ENCODE data around the gene ABCA13.
"Not testable (repeated sequence)": the region's sequence is repeated elsewhere in the genome, so short reads cannot be mapped to it uniquely, and the experiment has no call there.

Gene ABCA13

GRCh38 chr7:48173756-48174382 lies 2.6 kb downstream of the ABCA13 start:
- no peak for DNase-seq

DNA sequence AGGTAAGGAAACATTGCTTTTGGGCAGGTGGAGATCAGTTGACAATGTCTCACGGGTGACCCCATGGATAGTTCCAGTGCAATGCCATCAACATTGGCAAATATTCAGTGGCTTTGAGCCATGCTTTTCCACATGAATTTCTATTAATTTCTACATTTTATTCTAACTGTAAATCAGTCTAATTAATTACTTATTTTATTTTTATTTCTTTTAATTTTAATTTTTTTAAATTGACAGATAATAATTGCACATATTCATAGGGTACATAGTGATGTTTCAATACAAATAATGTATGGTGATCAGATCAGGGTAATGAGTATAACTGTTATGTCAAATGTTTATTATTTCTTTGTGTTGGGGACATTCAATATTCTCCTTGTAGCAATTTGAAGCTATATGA lies 3.8 kb downstream of the ABCA13 start:
- no peak for DNase-seq

GRCh38 chr7:48176356-48176893 lies 5.2 kb downstream of the ABCA13 start:
- no peak for DNase-seq

- DNase-seq: no peak
Observed at GRCh38 chr7:48177271-48177670, 6.0 kb downstream of the ABCA13 start.

GRCh38 chr7:48179496-48180030 lies 8.3 kb downstream of the ABCA13 start:
- DNase-seq: no peak

DNA sequence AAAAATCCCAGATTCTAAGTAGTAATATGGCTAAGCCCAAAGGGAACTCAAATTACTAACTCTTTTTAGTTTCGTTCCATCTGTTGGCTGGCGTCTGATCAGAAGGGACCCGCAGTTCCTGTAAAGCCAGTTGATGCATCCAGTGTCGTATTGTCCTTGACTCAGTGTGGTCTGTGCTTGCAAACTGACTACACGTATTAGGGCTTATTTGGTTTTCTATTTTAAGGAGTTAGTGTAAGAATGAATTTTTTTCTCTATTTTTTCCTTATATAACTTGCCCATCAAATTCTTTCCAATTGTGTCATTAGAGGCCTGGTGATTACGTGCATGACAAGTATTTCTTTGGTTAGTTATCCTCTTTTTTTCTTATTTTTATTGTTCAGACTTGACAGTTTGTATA lies 9.7 kb downstream of the ABCA13 start:
- no peak for DNase-seq

DNA sequence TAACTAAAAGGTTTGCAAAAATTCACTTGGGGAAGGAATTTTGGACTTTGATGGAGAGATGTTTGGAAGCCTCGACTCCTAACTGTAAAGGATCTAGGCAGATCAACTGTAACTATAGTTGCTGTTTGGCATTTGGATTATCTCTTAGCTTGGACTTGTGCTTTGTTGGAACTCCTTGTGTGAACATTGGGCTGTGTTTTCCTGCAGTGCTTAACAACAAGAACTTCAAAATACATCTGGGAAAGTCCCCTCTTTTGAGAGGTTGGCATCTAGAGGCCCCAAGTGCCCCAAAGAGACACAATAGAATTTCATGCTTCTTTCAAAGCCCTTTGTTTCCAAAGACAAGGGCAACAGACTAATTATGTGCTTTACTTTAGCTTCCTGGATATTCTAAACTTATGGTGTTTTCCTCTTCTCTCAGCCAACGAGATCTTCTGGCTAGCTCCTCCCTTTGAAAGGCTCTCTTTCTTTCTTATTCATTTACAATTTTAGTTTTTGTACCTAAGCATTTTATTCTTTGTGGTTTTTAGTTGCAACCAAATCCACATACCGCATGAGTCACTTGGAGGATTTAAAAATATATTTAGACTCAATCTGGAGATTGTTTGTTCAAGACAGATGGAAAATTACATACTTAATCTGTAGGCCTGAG lies 11.6 kb downstream of the ABCA13 start:
- no peak for DNase-seq

GRCh38 chr7:48183370-48183743 lies 12.1 kb downstream of the ABCA13 start:
- DNase-seq: no peak

DNA sequence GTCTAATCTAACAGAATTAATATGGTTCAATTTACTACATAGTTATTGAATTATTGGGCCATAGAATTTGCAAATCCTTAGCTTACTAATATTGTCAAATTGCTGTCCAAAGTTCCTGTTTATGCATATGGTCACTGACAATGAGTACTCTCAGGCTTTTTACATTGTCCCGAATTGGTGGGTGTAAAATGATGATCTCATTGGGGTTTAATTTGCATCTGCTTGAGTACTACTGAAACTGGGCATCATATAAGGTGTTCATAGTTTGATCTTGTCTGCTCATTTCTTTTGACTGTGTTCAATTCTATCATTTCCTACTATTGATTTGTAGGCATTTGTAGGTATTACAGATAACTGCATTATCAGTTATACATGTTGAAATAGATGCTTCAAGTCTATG lies 12.7 kb downstream of the ABCA13 start:
- DNase-seq: no peak

DNA sequence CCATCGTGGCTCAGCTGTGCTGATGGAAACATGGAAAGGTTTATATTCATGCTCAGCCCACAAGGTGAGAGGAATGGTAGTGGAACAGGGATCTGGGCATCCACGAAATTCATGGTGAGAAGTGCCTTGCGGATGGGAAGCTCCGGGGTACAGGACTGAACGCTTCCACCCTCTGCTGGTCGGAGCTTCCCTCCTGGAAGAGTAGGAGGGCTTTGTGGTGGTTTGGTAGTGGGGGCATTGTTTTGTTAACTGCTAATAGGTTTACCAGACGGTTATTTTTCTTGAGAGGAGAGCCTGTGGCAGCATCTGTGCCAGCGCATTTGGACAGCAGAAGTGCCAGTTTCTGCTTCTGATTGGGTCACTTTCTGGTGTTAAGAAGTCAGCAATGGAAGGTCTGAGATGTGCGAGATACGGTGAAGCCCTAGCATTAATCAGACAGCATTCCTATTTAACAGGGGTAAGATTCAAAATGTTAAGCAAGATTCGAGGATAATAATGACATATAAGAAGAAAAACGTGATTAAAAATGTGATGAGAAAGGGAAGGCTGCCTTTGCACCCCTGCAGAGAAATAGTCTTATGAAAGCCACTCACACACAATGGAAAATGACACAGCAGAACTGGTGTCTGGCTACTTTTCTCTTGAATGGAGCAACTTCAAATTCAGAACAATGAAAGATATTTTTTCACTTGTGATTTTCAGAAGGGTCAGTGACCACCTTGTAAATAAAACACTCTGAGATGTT lies 17.7 kb downstream of the ABCA13 start:
- no peak for DNase-seq

GRCh38 chr7:48192996-48193395 lies 21.7 kb downstream of the ABCA13 start:
- DNase-seq: no peak

GRCh38 chr7:48193421-48193820 lies 22.2 kb downstream of the ABCA13 start:
- DNase-seq: no peak

DNA sequence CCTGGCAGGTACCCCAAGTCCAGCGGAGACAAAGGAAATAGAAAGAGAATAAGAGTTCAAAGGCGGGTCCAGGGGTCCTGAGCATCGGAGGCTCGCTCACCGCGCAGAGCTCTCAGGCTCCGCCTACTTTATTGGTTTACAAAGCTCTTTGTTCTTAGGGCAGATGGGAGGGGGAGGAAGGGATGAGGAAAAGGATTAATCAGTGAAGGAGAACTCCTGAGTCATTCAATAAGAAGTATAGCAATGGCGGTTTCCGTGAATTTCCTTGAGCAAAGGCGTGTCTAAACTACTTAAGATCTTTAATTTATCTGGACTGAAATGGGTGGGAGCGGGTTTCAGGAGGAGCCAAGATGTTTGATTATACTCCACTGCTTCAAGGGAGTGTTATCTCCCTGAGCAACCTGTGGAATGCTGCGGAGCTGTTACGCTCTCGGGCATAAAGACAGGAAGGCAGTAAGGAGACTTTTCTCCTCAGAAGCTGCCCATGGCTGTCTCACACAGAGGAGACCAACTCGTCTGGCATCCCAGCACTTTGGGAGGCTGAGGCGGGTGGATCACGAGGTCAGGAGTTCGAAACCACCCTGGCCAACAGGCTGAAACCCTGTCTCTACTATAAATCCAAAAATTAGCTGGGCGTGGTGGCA lies 29.8 kb downstream of the ABCA13 start:
- not testable (repeated sequence) for DNase-seq

- DNase-seq: not testable (repeated sequence)
Observed at GRCh38 chr7:48202916-48203315, 31.7 kb downstream of the ABCA13 start.

GRCh38 chr7:48207155-48207675 lies 36.0 kb downstream of the ABCA13 start:
- DNase-seq: no peak

GRCh38 chr7:48209004-48209600 lies 37.8 kb downstream of the ABCA13 start:
- no peak for DNase-seq

GRCh38 chr7:48213226-48213625 lies 42.0 kb downstream of the ABCA13 start:
- DNase-seq: no peak

GRCh38 chr7:48217266-48217665 lies 46.0 kb downstream of the ABCA13 start:
- DNase-seq: no peak

DNA sequence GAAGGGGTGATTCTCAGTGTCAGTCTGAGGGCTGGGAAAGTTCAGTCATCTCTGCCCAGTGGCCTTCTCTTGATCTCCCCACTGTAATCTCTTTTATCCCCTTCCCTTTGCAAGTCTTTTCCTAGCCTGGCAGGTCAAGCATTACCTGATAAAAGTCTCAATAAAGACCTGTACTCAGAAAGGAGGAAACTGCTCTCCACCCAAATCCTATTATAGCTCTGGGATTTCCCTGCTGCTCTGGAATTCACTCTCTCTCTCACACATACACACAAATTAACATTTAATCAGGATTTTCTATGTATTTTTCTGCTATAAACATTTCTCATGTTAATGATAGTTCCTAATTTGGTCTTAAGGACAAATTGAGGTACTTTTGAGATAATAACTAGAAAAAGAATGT lies 46.5 kb downstream of the ABCA13 start:
- DNase-seq: no peak

GRCh38 chr7:48224042-48224441 lies 52.8 kb downstream of the ABCA13 start:
- no peak for DNase-seq

- no peak for DNase-seq
Observed at GRCh38 chr7:48225101-48225500, 53.8 kb downstream of the ABCA13 start.

- DNase-seq: no peak
Observed at GRCh38 chr7:48237354-48237753, 66.1 kb downstream of the ABCA13 start.

DNA sequence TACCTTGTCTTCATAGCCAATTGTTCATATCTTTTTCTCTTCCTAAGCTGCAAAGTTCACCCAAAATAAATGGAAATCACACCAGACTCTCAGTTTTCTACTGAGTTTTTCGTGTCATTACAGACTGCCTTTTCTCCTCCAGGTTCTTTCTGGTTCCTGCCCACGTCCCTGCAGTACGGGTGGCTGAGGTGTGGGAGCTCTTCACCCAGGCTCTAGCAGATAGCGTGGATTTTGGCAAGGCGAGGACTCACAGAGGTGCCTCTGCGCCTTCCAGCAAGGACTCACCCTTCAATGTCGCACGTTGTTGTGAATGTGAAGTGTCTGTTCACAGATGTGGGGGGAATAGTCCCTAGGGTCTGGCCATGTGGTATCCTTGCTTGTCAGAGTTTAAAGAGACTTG lies 71.6 kb downstream of the ABCA13 start:
- DNase-seq: no peak

All from GDM1 (cell line).